IPS-20b (cell line): Measurements from ENCODE around the gene RCN1.

Source experiments
- H3K27ac ChIP-seq: one replicate; pipeline ENCODE4 v1.5.1; 2013; ENCODE audit warnings: low read length
- H3K27me3 ChIP-seq: 2 replicates; pipeline ENCODE4 v1.6.1; 2013; ENCODE audit warnings: mild to moderate bottlenecking, low read length, inconsistent platforms; ENCODE audit not compliant: insufficient read depth
- H3K36me3 ChIP-seq: 2 replicates; pipeline ENCODE4 v1.6.1; 2013; ENCODE audit warnings: low read depth, mild to moderate bottlenecking, inconsistent platforms, low read length, moderate library complexity; ENCODE audit not compliant: insufficient read depth
- H3K4me1 ChIP-seq: 2 replicates; pipeline ENCODE4 v1.6.1; 2013; ENCODE audit warnings: mild to moderate bottlenecking, control low read depth, inconsistent platforms, low read length, moderate library complexity; ENCODE audit not compliant: insufficient read depth
- H3K4me3 ChIP-seq: 2 replicates; pipeline ENCODE4 v1.5.1; 2013; ENCODE audit warnings: mild to moderate bottlenecking, low read length, inconsistent platforms
- H3K9ac ChIP-seq: 2 replicates; pipeline ENCODE4 v1.6.1; 2013; ENCODE audit warnings: low read depth, mild to moderate bottlenecking, inconsistent platforms, low read length, moderate library complexity
- H3K9me3 ChIP-seq: 2 replicates; pipeline ENCODE4 v1.6.1; 2013; ENCODE audit warnings: mild to moderate bottlenecking, low read depth, low read length, inconsistent platforms; ENCODE audit not compliant: insufficient read depth

The RCN1 gene

GRCh38 chr11:32143378-32143777 is 52.5 kb downstream of the RCN1 start:
- H3K27ac ChIP-seq, result no peak overlapping the region
- H3K36me3 ChIP-seq, result no peaks in the 10 kb centered on the region
- no peak overlapping the region for H3K4me3 ChIP-seq
- no peak overlapping the region for H3K9ac ChIP-seq
- no peaks in the 10 kb centered on the region for H3K27me3 ChIP-seq
- no peaks in the 10 kb centered on the region for H3K4me1 ChIP-seq
- no peaks in the 10 kb centered on the region for H3K9me3 ChIP-seq

- H3K27me3 ChIP-seq, result no peaks in the 10 kb centered on the region
These were observed 54.4 kb downstream of the RCN1 start for GRCh38 chr11:32145282-32145681.

GRCh38 chr11:32148895-32149294 is 58.0 kb downstream of the RCN1 start:
- Histone ChIP-seq H3K9me3 (no peaks in the 10 kb centered on the region), H3K27me3 (no peaks in the 10 kb centered on the region), H3K4me3 (no peak overlapping the region), H3K9ac (no peak overlapping the region), H3K36me3 (no peaks in the 10 kb centered on the region), H3K27ac (no peak overlapping the region), H3K4me1 (no peaks in the 10 kb centered on the region)

More at GRCh38 chr11:32145282-32145681, 54.4 kb downstream of the RCN1 start:
- H3K9me3 ChIP-seq, result no peaks in the 10 kb centered on the region
- H3K4me3 ChIP-seq, result no peak overlapping the region
- H3K4me1 ChIP-seq, result no peaks in the 10 kb centered on the region
- H3K27ac ChIP-seq, result no peak overlapping the region
- no peaks in the 10 kb centered on the region for H3K36me3 ChIP-seq
- no peak overlapping the region for H3K9ac ChIP-seq

DNA sequence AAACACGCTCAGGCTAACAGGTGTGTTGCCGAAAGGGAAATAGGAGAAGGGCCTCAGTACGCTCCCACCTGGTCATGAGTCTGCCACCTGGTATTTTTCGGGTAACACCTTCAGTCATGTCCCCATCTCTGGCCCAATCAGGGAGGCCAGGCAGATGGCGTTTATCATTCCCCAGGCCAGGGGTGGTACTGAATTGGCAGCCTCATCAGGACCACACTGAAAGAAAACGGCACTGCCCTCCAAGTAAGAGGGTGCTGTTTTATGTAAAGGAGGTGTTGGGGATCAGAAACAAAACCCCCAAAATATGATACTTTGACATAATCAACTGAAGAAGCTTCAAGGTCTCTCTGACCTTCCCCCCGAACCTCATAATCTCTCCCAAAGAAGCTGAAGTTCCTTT is 58.9 kb downstream of the RCN1 start:
- Histone ChIP-seq H3K36me3 (no peaks in the 10 kb centered on the region), H3K9ac (no peak overlapping the region), H3K9me3 (no peaks in the 10 kb centered on the region), H3K4me1 (no peaks in the 10 kb centered on the region), H3K4me3 (no peak overlapping the region), H3K27me3 (no peaks in the 10 kb centered on the region), H3K27ac (no peak overlapping the region)

DNA sequence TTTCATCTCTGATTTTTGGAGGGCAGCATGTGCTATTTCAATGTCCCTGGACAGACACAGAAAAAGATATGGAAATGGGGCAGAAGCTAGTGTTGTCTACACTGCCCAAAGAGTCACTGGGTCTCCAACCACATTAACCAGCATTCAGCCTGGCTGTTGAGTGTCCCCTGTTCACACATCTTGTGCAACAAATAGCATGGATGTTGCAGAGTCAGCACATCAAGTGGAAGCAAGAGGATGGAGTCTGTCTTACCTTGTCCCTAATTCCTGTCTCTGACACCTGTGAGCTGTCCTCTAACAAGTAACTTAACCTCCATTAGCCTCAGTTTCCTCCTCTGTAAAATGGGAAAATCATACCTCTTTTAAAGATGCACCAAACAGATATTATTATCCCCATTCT is 60.2 kb downstream of the RCN1 start:
- Histone ChIP-seq H3K4me1 (no peaks in the 10 kb centered on the region), H3K36me3 (no peaks in the 10 kb centered on the region), H3K27me3 (no peaks in the 10 kb centered on the region), H3K4me3 (no peak overlapping the region), H3K27ac (no peak overlapping the region), H3K9ac (no peak overlapping the region), H3K9me3 (no peaks in the 10 kb centered on the region)

DNA sequence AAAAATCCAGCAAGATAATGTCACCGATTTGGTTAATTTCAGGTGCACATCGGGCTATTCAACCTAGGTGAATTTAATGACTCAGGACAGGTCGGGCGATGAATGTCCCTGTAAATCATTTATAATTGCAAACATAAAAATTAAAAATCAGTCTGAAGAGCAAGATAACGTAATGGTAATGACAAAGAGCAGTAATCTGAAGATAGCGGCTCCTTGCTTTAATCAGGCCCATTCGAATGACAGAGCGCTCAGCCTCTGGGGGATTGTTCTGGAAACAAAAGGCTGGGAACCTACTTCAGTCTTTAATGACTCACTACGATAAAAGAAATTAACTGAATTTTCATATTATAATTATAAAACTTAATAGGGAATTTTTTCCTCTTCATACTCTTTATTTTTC is 61.3 kb downstream of the RCN1 start:
- Histone ChIP-seq H3K27me3 (no peaks in the 10 kb centered on the region), H3K4me3 (no peak overlapping the region), H3K27ac (no peak overlapping the region), H3K4me1 (no peaks in the 10 kb centered on the region), H3K36me3 (no peaks in the 10 kb centered on the region), H3K9me3 (no peaks in the 10 kb centered on the region), H3K9ac (no peak overlapping the region)

DNA sequence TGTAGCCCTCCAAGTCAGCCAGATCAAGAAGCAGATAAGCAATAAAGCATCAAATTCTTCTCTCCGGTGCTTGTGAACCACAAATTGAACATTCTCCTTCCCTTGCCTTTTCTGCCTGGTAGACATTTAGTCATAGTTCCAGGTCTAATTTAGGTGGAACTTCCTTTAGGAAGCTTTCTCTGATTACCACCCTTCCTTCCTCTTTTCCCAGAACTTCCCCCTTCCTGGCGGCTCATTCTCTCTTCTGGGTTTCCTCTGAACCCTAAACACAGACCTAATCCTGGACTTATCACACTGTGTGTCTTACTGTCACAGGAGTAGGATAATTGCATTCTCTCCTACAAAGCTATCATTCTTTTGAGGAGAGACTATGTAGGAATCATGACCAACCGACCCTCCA is 61.9 kb downstream of the RCN1 start:
- H3K27ac ChIP-seq, result no peak overlapping the region
- H3K36me3 ChIP-seq, result no peaks in the 10 kb centered on the region
- H3K9me3 ChIP-seq, result no peaks in the 10 kb centered on the region
- H3K27me3 ChIP-seq, result no peaks in the 10 kb centered on the region
- H3K9ac ChIP-seq, result no peak overlapping the region
- H3K4me3 ChIP-seq, result no peak overlapping the region
- H3K4me1 ChIP-seq, result no peaks in the 10 kb centered on the region

- Histone ChIP-seq H3K36me3 (no peaks in the 10 kb centered on the region), H3K9me3 (no peaks in the 10 kb centered on the region), H3K9ac (no peak overlapping the region), H3K27me3 (no peaks in the 10 kb centered on the region), H3K4me1 (no peaks in the 10 kb centered on the region), H3K27ac (no peak overlapping the region), H3K4me3 (no peak overlapping the region)
These were observed 62.9 kb downstream of the RCN1 start for GRCh38 chr11:32153747-32154146.

GRCh38 chr11:32154275-32154674 is 63.4 kb downstream of the RCN1 start:
- no peaks in the 10 kb centered on the region for H3K27me3 ChIP-seq
- H3K27ac ChIP-seq, result no peak overlapping the region
- H3K9ac ChIP-seq, result no peak overlapping the region
- no peaks in the 10 kb centered on the region for H3K9me3 ChIP-seq
- no peaks in the 10 kb centered on the region for H3K4me1 ChIP-seq
- H3K4me3 ChIP-seq, result no peak overlapping the region
- H3K36me3 ChIP-seq, result no peaks in the 10 kb centered on the region
